ENCODE data around the gene NUDT22. TPM values are rescaled to one million over a fixed set of nuclear protein-coding genes. Genes with fewer than 3 reads are reported as not detected.

Gene NUDT22
- total and polyA plus RNA-seq, 2 of the 8 experiments (the other 6 are each of a cell fraction or from before 2014, with no cell fraction given) = 43.4 to 69.0 TPM

- TF ChIP-seq JUN (IDR thresholded peaks at IDR 0.05; ENCODE audit: low read depth, low read length) (no peak), RXRA (IDR thresholded peaks at IDR 0.05; ENCODE audit: insufficient read depth, low read depth, low read length) (no peak), RBBP5 (IDR thresholded peaks at IDR 0.05; ENCODE audit: borderline replicate concordance, low read depth, low read length) (no peak), TAF7 (optimal IDR thresholded peaks at IDR 0.05; ENCODE audit: borderline replicate concordance, low read depth, low read length) (no peak), KDM1A (IDR thresholded peaks at IDR 0.05; ENCODE audit: borderline replicate concordance, low read length) (no peak), SAP30 (IDR thresholded peaks at IDR 0.05; ENCODE audit: insufficient read depth, insufficient replicate concordance, low read length) (no peak)
Observed at GRCh38 chr11:64208086-64208795, 17.8 kb upstream of the NUDT22 start (continued).

All from H1 (cell line).